ENCODE measurements around the gene SLC3A2.

SLC3A2 gene

GRCh38 chr11:62911137-62912130 lies 30.7 kb downstream of the SLC3A2 start:
- DNase-seq, result no peak

- DNase-seq, result no peak
Observed at GRCh38 chr11:62912268-62912667, 31.6 kb downstream of the SLC3A2 start.

GRCh38 chr11:62914416-62914815 lies 33.7 kb downstream of the SLC3A2 start:
- no peak for DNase-seq

GRCh38 chr11:62917906-62918502 lies 37.3 kb downstream of the SLC3A2 start:
- DNase-seq, result no peak

- DNase-seq, result no peak
Observed at GRCh38 chr11:62918531-62918930, 37.8 kb downstream of the SLC3A2 start.

GRCh38 chr11:62919476-62919875 lies 38.8 kb downstream of the SLC3A2 start:
- DNase-seq, result no peak

GRCh38 chr11:62919898-62920640 lies 39.4 kb downstream of the SLC3A2 start:
- DNase-seq, result no peak

- no peak for DNase-seq
Observed at GRCh38 chr11:62921201-62921572, 40.5 kb downstream of the SLC3A2 start, which contains the start of gene CHRM1. Gene CHRM1, minus strand, starts transcription at chr11:62921363. Its CDS starts 10,263 bp downstream, at chr11:62911100.

GRCh38 chr11:62921573-62922188 lies 41.0 kb downstream of the SLC3A2 start:
- no peak for DNase-seq

- no peak for DNase-seq
Observed at GRCh38 chr11:62922189-62922589, 41.5 kb downstream of the SLC3A2 start.

- DNase-seq, result no peak
Observed at GRCh38 chr11:62922653-62923431, 42.1 kb downstream of the SLC3A2 start.

- DNase-seq, result no peak
Observed at GRCh38 chr11:62923601-62924411, 43.1 kb downstream of the SLC3A2 start.

- no peak for DNase-seq
Observed at GRCh38 chr11:62925308-62925707, 44.6 kb downstream of the SLC3A2 start.

GRCh38 chr11:62925745-62926679 lies 45.3 kb downstream of the SLC3A2 start:
- DNase-seq, result no peak

GRCh38 chr11:62926680-62927455 lies 46.2 kb downstream of the SLC3A2 start:
- DNase-seq, result no peak

- no peak for DNase-seq
Observed at GRCh38 chr11:62928011-62928410, 47.3 kb downstream of the SLC3A2 start.

GRCh38 chr11:62930157-62930556 lies 49.5 kb downstream of the SLC3A2 start:
- no peak for DNase-seq

- DNase-seq, result no peak
Observed at GRCh38 chr11:62930666-62931065, 50.0 kb downstream of the SLC3A2 start.

Data from NCI-H2107 (cell line).